K562 (cell line): Measurements from ENCODE around the gene ZNF652. TPM values are rescaled to one million over a fixed set of nuclear protein-coding genes. Genes with fewer than 3 reads are reported as not detected.

Source experiments
- ATAC-seq: fragments of 200-7000 bp; cut with Tn5 transposase; 3 replicates; pipeline ENCODE4 v1.9.1; 2020; ENCODE audit warnings: moderate library complexity
- BruUV-seq: library from RNA; stranded (reverse); fragments of 400-500 nt; replicated peaks from 2 replicates; lab custom pipeline; 2021; lab: Mats Ljungman, UMichigan
- CTCF ChIA-PET: fragments of 300-600 bp; formaldehyde crosslinking; extraction: SDS; loops from one replicate; lab custom pipeline; 2021; ENCODE audit warnings: low intra/inter-chr PET ratio; lab: Yijun Ruan, JAX
- POLR2A ChIA-PET: fragments of 300-600, 350-650 bp; sonication (Branson Sonifier 250); formaldehyde crosslinking; extraction: SDS; loops from one replicate; lab custom pipeline; 2021; ENCODE audit warnings: antibody characterized with exemption, inconsistent platforms; lab: Yijun Ruan, JAX
- DNase-seq, 4 experiments: peaks; one replicate each; pipeline versions ENCODE4 v3.0.0 to v3.0.0-alpha.2; 2011 to 2018; ENCODE audit warnings: low spot score in 3 of 4, mixed read lengths in 3 of 4; ENCODE audit errors: extremely low read depth in 1 of 4
- FAIRE-seq: peaks from 2 replicates; lab custom pipeline; 2011; peaks lifted over from hg19 to GRCh38; lab: Jason Lieb, UNC
- H2AFZ ChIP-seq: 2 replicates; pipeline ENCODE4 v1.6.0; 2011; ENCODE audit warnings: low read depth, low read length, control low read depth, inconsistent platforms
- H3K27ac ChIP-seq: fragments of 200-600 bp; 3 replicates; pipeline ENCODE4 v1.8.0; 2011; ENCODE audit warnings: low read depth, mild to moderate bottlenecking, control low read depth, inconsistent platforms, low read length, moderate library complexity, mixed read lengths; ENCODE audit errors: extremely low read depth
- H3K27me3 ChIP-seq, 2 experiments: fragments of 300-600 bp in 1 of 2; 2 replicates in 1 of 2; 3 replicates in 1 of 2; pipeline versions ENCODE4 v1.6.0 to v1.8.0; 2011; ENCODE audit warnings: inconsistent platforms in 2 of 2, low read length in 2 of 2, mild to moderate bottlenecking in 1 of 2, mixed read lengths in 1 of 2, moderate library complexity in 1 of 2; ENCODE audit not compliant: control insufficient read depth in 2 of 2, insufficient read depth in 2 of 2
- H3K36me3 ChIP-seq: fragments of 300-600 bp; 3 replicates; pipeline ENCODE4 v1.8.0; 2011; ENCODE audit warnings: mild to moderate bottlenecking, low read length, inconsistent platforms; ENCODE audit not compliant: control insufficient read depth, insufficient read depth
- H3K4me1 ChIP-seq, 2 experiments: fragments of 200-600 bp in 1 of 2; replicated peaks in 1 of 2; 2 replicates in 1 of 2; 3 replicates in 1 of 2; pipeline versions ENCODE4 v1.5.1 to v1.8.0; 2011; ENCODE audit warnings: inconsistent platforms in 2 of 2, low read length in 2 of 2, mild to moderate bottlenecking in 1 of 2, mixed read lengths in 1 of 2, moderate library complexity in 1 of 2; ENCODE audit not compliant: control insufficient read depth in 2 of 2, insufficient read depth in 2 of 2
- H3K4me2 ChIP-seq: 2 replicates; pipeline ENCODE4 v1.6.1; 2011; ENCODE audit warnings: low read length, control low read depth, inconsistent platforms, mixed read lengths; ENCODE audit not compliant: insufficient read depth
- H3K4me3 ChIP-seq: fragments of 200-600 bp; sonication (generic), shearing (Covaris generic); 2 replicates; pipeline ENCODE4 v1.5.1; 2016; ENCODE audit warnings: control low read depth, inconsistent platforms
- H3K79me2 ChIP-seq: fragments of 200-600 bp; 3 replicates; pipeline ENCODE4 v1.8.0; 2011; ENCODE audit warnings: low read length, inconsistent platforms; ENCODE audit not compliant: control insufficient read depth, insufficient read depth
- H3K9ac ChIP-seq, 2 experiments: 2 replicates each; pipeline versions ENCODE4 v1.6.0 to v1.6.1; 2011; ENCODE audit warnings: low read depth in 2 of 2, low read length in 2 of 2, control low read depth in 1 of 2, inconsistent platforms in 1 of 2, mild to moderate bottlenecking in 1 of 2, mixed read lengths in 1 of 2; ENCODE audit not compliant: insufficient read depth in 1 of 2
- H3K9me1 ChIP-seq: one replicate; pipeline ENCODE4 v1.6.0; 2011; ENCODE audit warnings: inconsistent platforms, mild to moderate bottlenecking, low read length, moderate library complexity; ENCODE audit not compliant: control insufficient read depth, insufficient read depth
- H3K9me3 ChIP-seq: replicated peaks from 2 replicates; pipeline ENCODE4 v1.5.1; 2011; ENCODE audit warnings: low read depth, low read length, inconsistent platforms; ENCODE audit not compliant: control insufficient read depth, insufficient read depth
- H4K20me1 ChIP-seq: replicated peaks from 2 replicates; pipeline ENCODE4 v1.6.1; 2011; ENCODE audit warnings: low read length, inconsistent platforms, mixed read lengths; ENCODE audit not compliant: control insufficient read depth, insufficient read depth
- ASH1L ChIP-seq: fragments of 450-650 bp; IDR thresholded peaks from 2 replicates; pipeline ENCODE4 v1.6.1; 2018; ENCODE audit warnings: borderline replicate concordance, mild to moderate bottlenecking, low read depth; ENCODE audit not compliant: partially characterized antibody
- ATF4 ChIP-seq: fragments of 450-650 bp; formaldehyde crosslinking; IDR thresholded peaks from 2 replicates; pipeline ENCODE4 v1.4.0; 2022; ENCODE audit warnings: mild to moderate bottlenecking, moderate library complexity
- CAMTA2 ChIP-seq: fragments of 250-450 bp; sonication (Bioruptor Pico); conservative IDR thresholded peaks from 2 replicates; pipeline ENCODE4 v1.5.1; 2022
- CLOCK ChIP-seq: fragments of 250-450 bp; sonication (Bioruptor Pico); IDR thresholded peaks from 2 replicates; pipeline ENCODE4 v1.4.0; 2020; ENCODE audit warnings: mild to moderate bottlenecking, moderate library complexity, borderline replicate concordance
- HMGN3 ChIP-seq: IDR thresholded peaks from 2 replicates; pipeline ENCODE4 v1.6.1; 2011; ENCODE audit warnings: borderline replicate concordance, low read depth, mild to moderate bottlenecking, mixed read lengths, low read length; ENCODE audit not compliant: insufficient read length; ENCODE audit errors: extremely low read depth
- LCOR ChIP-seq: sonication (generic); formaldehyde crosslinking; IDR thresholded peaks from 2 replicates; pipeline ENCODE4 v1.8.0; 2022; ENCODE audit warnings: mild to moderate bottlenecking, missing genetic modification reagents
- SRSF3 ChIP-seq: fragments of 200-400 bp; formaldehyde crosslinking; IDR thresholded peaks from 2 replicates; pipeline ENCODE4 v1.6.1; 2016; ENCODE audit warnings: mild to moderate bottlenecking, low read length, moderate library complexity; ENCODE audit not compliant: insufficient read depth
- SUPT5H ChIP-seq: fragments of 450-650 bp; IDR thresholded peaks from 2 replicates; pipeline ENCODE4 v1.6.1; 2016
- WGBS: fragments of 100-300 bp; shearing (Covaris generic); methylation state at CpG from one replicate; pipeline ENCODE4 v1.1.6; 2016; ENCODE audit warnings: low coverage, mixed read lengths; ENCODE audit not compliant: insufficient coverage; ENCODE audit errors: missing lambda C conversion rate; 5-methylcytosine and 5-hydroxymethylcytosine counted together
- in situ Hi-C: fragments of 300-500 bp; cut with MboI; formaldehyde crosslinking; loops from 4 replicates; pipeline ENCODE4 v1.15.0; 2018; ENCODE audit warnings: inconsistent platforms, mixed read lengths
- intact Hi-C: fragments of 100-400 bp; cut with micrococcal nuclease; formaldehyde crosslinking; loops from 2 replicates; pipeline ENCODE4 v1.14.2; 2022
- polyA plus RNA-seq, 8 experiments: library from polyadenylated mRNA; depleted of rRNA in 4 of 8; stranded (reverse) in 5 of 8; unstranded in 3 of 8; fragments of >200 nt; fragmentation: Nextera tagmentation in 2 of 8; fragmentation: Illumina TruSeq in 1 of 8; extraction: Ambion mirVana in 2 of 8; extraction: Trizol in 1 of 8; gene quantifications; 2 replicates each; pipeline versions ENCODE4 v1.2.1 to v1.2.3, GENCODE V29; 2011 to 2014; ENCODE audit warnings: inconsistent platforms in 1 of 8, missing spikeins in 1 of 8
- total RNA-seq, 7 experiments: library from RNA; depleted of rRNA in 6 of 7; stranded (reverse); fragments of >200 nt in 6 of 7; fragmentation: Illumina TruSeq in 2 of 7; extraction: Trizol in 2 of 7; gene quantifications; 2 replicates each; pipeline versions ENCODE4 v1.2.1 to v1.2.3, GENCODE V29; 2011 to 2021; ENCODE audit warnings: low replicate concordance in 1 of 7

ZNF652 gene
- total and polyA plus RNA-seq, 9 of the 15 experiments (the other 6 are each of a cell fraction or from before 2014, with no cell fraction given), result 5.1 to 15.5 (median 7.8) TPM

- Histone ChIP-seq H3K27me3 (peaks cover 0 to 12% of the 10 kb centered on the region in 2 experiments; a peak in 1 of 5 replicates), H3K4me2 (no peak overlapping the region), H3K9me1 (no peaks in the 10 kb centered on the region), H4K20me1 (no peaks in the 10 kb centered on the region), H3K4me3 (no peak overlapping the region), H3K4me1 (peaks cover 5% of the 10 kb centered on the region in 2 experiments; a peak in 4 of 5 replicates), H3K36me3 (no peaks in the 10 kb centered on the region), H3K9ac (no peak overlapping the region), H3K9me3 (no peaks in the 10 kb centered on the region), H2AFZ (no peak overlapping the region), H3K79me2 (no peaks in the 10 kb centered on the region), H3K27ac (no peak overlapping the region)
- in situ Hi-C loops, result no loop called here
- TF ChIP-seq ATF4 (no peak), ASH1L (no peak), LCOR (no peak), SUPT5H (no peak), CLOCK (no peak), SRSF3 (no peak), HMGN3 (no peak), CAMTA2 (CRISPR knock-in tag) (no peak)
- ATAC-seq (no peak), DNase-seq (no peak), FAIRE-seq (no peak)
- no TSS peak for BruUV-seq
- ChIA-PET POLR2A (interaction anchor here (0.9 kb wide), 1 partner anchor 42 kb away, joined by 3 read pairs; no protein-coding TSS in a partner anchor), CTCF (no interaction called here)
- 54% methylated on average over 5 of the region's 5 CpGs for WGBS
- intact Hi-C loops, result no loop called here
Measured at GRCh38 chr17:49255125-49255524, 106.9 kb downstream of the ZNF652 start.
